OCI-LY7 (cell line): ENCODE data around the gene EPS15. TPM values are rescaled to one million over a fixed set of nuclear protein-coding genes. Genes with fewer than 3 reads are reported as not detected.

ENCODE experiments used
- BruUV-seq: library from RNA; stranded (reverse); fragments of 400-500 nt; replicated peaks from 2 replicates; lab custom pipeline; 2021; lab: Mats Ljungman, UMichigan
- CTCF ChIA-PET: fragments of 300-600 bp; sonication (Branson Sonifier 250); formaldehyde crosslinking; loops from one replicate; lab custom pipeline; 2022; ENCODE audit warnings: antibody characterized with exemption; ENCODE audit not compliant: unreplicated experiment; lab: Charles Lee
- POLR2A ChIA-PET: fragments of 300-600 bp; sonication (Branson Sonifier 250); formaldehyde crosslinking; loops from one replicate; lab custom pipeline; 2022; ENCODE audit warnings: antibody characterized with exemption; lab: Charles Lee
- DNase-seq: peaks from one replicate; pipeline ENCODE4 v3.0.0-alpha.2; 2015; ENCODE audit warnings: low spot score
- H2AFZ ChIP-seq: fragments of 200-600 bp; sonication (generic), shearing (Covaris generic); 2 replicates; pipeline ENCODE4 v1.6.1; 2014; ENCODE audit warnings: mild to moderate bottlenecking, antibody characterized with exemption, low read length, moderate library complexity
- H3K27ac ChIP-seq: fragments of 200-600 bp; sonication (generic); 2 replicates; pipeline ENCODE4 v1.5.1; 2014; ENCODE audit warnings: mixed run types, low read depth, mild to moderate bottlenecking, moderate library complexity, low read length, inconsistent platforms; ENCODE audit not compliant: poor library complexity, severe bottlenecking
- H3K36me3 ChIP-seq: fragments of 200-600 bp; sonication (generic); 2 replicates; pipeline ENCODE4 v1.6.1; 2014; ENCODE audit warnings: mild to moderate bottlenecking, antibody characterized with exemption, low read length, moderate library complexity, mixed read lengths; ENCODE audit not compliant: insufficient read depth
- H3K4me1 ChIP-seq: fragments of 200-600 bp; sonication (generic); 2 replicates; pipeline ENCODE4 v1.5.1; 2014; ENCODE audit warnings: mild to moderate bottlenecking, low read length; ENCODE audit not compliant: insufficient read depth, poor library complexity, severe bottlenecking
- H3K4me2 ChIP-seq: fragments of 200-600 bp; sonication (generic); 2 replicates; pipeline ENCODE4 v1.6.1; 2014; ENCODE audit warnings: mild to moderate bottlenecking, low read length
- H3K4me3 ChIP-seq: fragments of 200-600 bp; sonication (generic); 2 replicates; pipeline ENCODE4 v1.5.1; 2014; ENCODE audit warnings: mild to moderate bottlenecking, low read depth, low read length; ENCODE audit not compliant: poor library complexity, severe bottlenecking
- H3K79me2 ChIP-seq: fragments of 200-600 bp; sonication (generic); 2 replicates; pipeline ENCODE4 v1.6.1; 2016; ENCODE audit warnings: low read depth, mild to moderate bottlenecking, low read length, moderate library complexity, mixed read lengths; ENCODE audit not compliant: insufficient read depth
- H3K9me2 ChIP-seq: fragments of 200-600 bp; sonication (generic); 2 replicates; pipeline ENCODE4 v1.6.1; 2016; ENCODE audit warnings: mild to moderate bottlenecking, low read length, mixed read lengths; ENCODE audit not compliant: insufficient read depth
- H3K9me3 ChIP-seq: fragments of 200-600 bp; sonication (generic); 2 replicates; pipeline ENCODE4 v1.6.1; 2014; ENCODE audit warnings: mild to moderate bottlenecking, mixed run types, low read length, mixed read lengths
- H4K20me1 ChIP-seq: fragments of 200-600 bp; sonication (generic); 2 replicates; pipeline ENCODE4 v1.6.1; 2014; ENCODE audit warnings: mild to moderate bottlenecking, antibody characterized with exemption, low read length, moderate library complexity, mixed read lengths; ENCODE audit not compliant: insufficient read depth
- EZH2phosphoT487 ChIP-seq: fragments of 200-600 bp; sonication (generic); IDR thresholded peaks from 2 replicates; pipeline ENCODE4 v1.6.1; 2018; ENCODE audit warnings: low read depth, borderline replicate concordance, mild to moderate bottlenecking, mixed run types, antibody characterized with exemption, low read length, moderate library complexity, mixed read lengths
- intact Hi-C: fragments of 100-400 bp; cut with micrococcal nuclease; formaldehyde crosslinking; loops from one replicate; pipeline ENCODE4 v1.10.0; 2022; ENCODE audit not compliant: unreplicated experiment
- total RNA-seq, 2 experiments: library from RNA; depleted of rRNA in 1 of 2; stranded (reverse); fragments of >200 nt in 1 of 2; shearing (Covaris generic) in 1 of 2; gene quantifications; 2 replicates each; pipeline ENCODE4 v1.2.3, GENCODE V29; 2014 to 2022
- TF ChIP-seq, protein P1 (sequence below): fragments of 200-600 bp; sonication (generic); conservative IDR thresholded peaks from 2 replicates; pipeline ENCODE4 v1.5.1; 2014; ENCODE audit warnings: mild to moderate bottlenecking, antibody characterized with exemption, low read length, moderate library complexity, mixed read lengths

The EPS15 gene
- total RNA-seq, 2 experiments from 2014 or later: 23.8 to 73.2 TPM

GRCh38 chr1:51324251-51325010 lies 194.6 kb downstream of the EPS15 start:
- no TSS peak for BruUV-seq
- no peak overlapping the region for H3K4me3 ChIP-seq
- intact Hi-C loops: no loop called here
- H3K9me3 ChIP-seq: no peaks in the 10 kb centered on the region
- ChIA-PET POLR2A (no interaction called here), CTCF (no interaction called here)
- no peak overlapping the region for H3K4me2 ChIP-seq
- H3K36me3 ChIP-seq: no peaks in the 10 kb centered on the region
- H3K79me2 ChIP-seq: no peaks in the 10 kb centered on the region
- no peaks in the 10 kb centered on the region for H3K4me1 ChIP-seq
- no peaks in the 10 kb centered on the region for H3K9me2 ChIP-seq
- H3K27ac ChIP-seq: no peak overlapping the region
- TF ChIP-seq, protein P1, sequence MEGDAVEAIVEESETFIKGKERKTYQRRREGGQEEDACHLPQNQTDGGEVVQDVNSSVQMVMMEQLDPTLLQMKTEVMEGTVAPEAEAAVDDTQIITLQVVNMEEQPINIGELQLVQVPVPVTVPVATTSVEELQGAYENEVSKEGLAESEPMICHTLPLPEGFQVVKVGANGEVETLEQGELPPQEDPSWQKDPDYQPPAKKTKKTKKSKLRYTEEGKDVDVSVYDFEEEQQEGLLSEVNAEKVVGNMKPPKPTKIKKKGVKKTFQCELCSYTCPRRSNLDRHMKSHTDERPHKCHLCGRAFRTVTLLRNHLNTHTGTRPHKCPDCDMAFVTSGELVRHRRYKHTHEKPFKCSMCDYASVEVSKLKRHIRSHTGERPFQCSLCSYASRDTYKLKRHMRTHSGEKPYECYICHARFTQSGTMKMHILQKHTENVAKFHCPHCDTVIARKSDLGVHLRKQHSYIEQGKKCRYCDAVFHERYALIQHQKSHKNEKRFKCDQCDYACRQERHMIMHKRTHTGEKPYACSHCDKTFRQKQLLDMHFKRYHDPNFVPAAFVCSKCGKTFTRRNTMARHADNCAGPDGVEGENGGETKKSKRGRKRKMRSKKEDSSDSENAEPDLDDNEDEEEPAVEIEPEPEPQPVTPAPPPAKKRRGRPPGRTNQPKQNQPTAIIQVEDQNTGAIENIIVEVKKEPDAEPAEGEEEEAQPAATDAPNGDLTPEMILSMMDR: no peak
- TF ChIP-seq EZH2phosphoT487: no peak
- DNase-seq: no peak
- no peak overlapping the region for H2AFZ ChIP-seq
- H4K20me1 ChIP-seq: no peaks in the 10 kb centered on the region

DNA sequence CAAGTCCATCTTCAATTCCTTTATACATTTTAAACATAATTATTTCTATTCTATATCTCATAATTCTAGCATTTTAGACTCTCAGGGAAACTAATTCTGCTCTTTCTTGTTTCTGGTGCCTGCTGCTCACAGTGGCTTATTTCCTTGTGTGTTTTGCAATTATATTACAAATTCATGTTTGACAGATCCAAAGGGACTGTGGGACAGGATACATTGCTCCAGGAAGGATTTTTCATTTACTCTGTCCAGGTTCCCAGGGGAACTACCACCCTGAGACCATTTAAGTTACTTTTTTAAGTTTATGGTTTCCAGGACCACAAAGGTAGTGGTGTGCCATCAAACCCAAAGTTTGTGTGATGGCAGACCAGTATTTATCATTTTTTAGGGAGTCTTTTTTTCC lies 195.3 kb downstream of the EPS15 start:
- CTCF ChIA-PET: no interaction called here
- H3K9me3 ChIP-seq: no peaks in the 10 kb centered on the region
- H3K27ac ChIP-seq: no peak overlapping the region
- no peak overlapping the region for H3K4me2 ChIP-seq
- BruUV-seq: no TSS peak
- no peaks in the 10 kb centered on the region for H3K9me2 ChIP-seq
- no peaks in the 10 kb centered on the region for H3K4me1 ChIP-seq
- H2AFZ ChIP-seq: no peak overlapping the region
- no peak for TF ChIP-seq EZH2phosphoT487
- TF ChIP-seq, protein P1: no peak
- H3K36me3 ChIP-seq: no peaks in the 10 kb centered on the region
- intact Hi-C loops: no loop called here
- POLR2A ChIA-PET: no interaction called here
- no peaks in the 10 kb centered on the region for H3K79me2 ChIP-seq
- H3K4me3 ChIP-seq: no peak overlapping the region
- no peak for DNase-seq
- no peaks in the 10 kb centered on the region for H4K20me1 ChIP-seq

- Histone ChIP-seq H3K9me2 (no peaks in the 10 kb centered on the region), H3K4me1 (no peaks in the 10 kb centered on the region), H3K27ac (no peak overlapping the region), H2AFZ (no peak overlapping the region), H3K9me3 (no peaks in the 10 kb centered on the region), H3K4me2 (no peak overlapping the region), H4K20me1 (no peaks in the 10 kb centered on the region), H3K4me3 (no peak overlapping the region), H3K36me3 (no peaks in the 10 kb centered on the region), H3K79me2 (no peaks in the 10 kb centered on the region)
- no TSS peak for BruUV-seq
- no peak for DNase-seq
- intact Hi-C loops: no loop called here
- TF ChIP-seq, protein P1: no peak
- TF ChIP-seq EZH2phosphoT487: no peak
- ChIA-PET CTCF (no interaction called here), POLR2A (interaction anchor here (0.5 kb wide), 1 partner anchor 78 kb away, joined by 7 read pairs; no protein-coding TSS in a partner anchor)
Observed at GRCh38 chr1:51322417-51323101, 196.5 kb downstream of the EPS15 start.
